Gastrocnemius medialis (tissue), 4 donors: ENCODE data around the gene SLC23A3.

Experiments
- CTCF ChIP-seq, 5 experiments: fragments of 450-650 bp in 3 of 5; fragments of 200-600 bp in 2 of 5; sonication (generic) in 2 of 5; IDR thresholded peaks in 4 of 5; conservative IDR thresholded peaks in 1 of 5; 1 replicate in 4 of 5; 2 replicates in 1 of 5; pipeline ENCODE4 v1.5.1; 2016 to 2019; ENCODE audit warnings: antibody characterized with exemption in 5 of 5, mild to moderate bottlenecking in 3 of 5, moderate library complexity in 3 of 5
- POLR2A ChIP-seq, 2 donors: fragments of 450-650 bp; IDR thresholded peaks; one replicate each; pipeline ENCODE4 v1.6.1; 2017; ENCODE audit warnings: antibody characterized with exemption in 2 of 2, mild to moderate bottlenecking in 2 of 2, moderate library complexity in 2 of 2

GRCh38 chr2:219197388-219197787 is 27.6 kb upstream of the SLC23A3 start:
- TF ChIP-seq CTCF (IDR thresholded peaks at IDR 0.05 in 4 of 5, conservative IDR thresholded peaks at IDR 0.05 in 1 of 5) (no peak), POLR2A (IDR thresholded peaks at IDR 0.05) (no peak)
